IPS DF 4.7 (cell line): ENCODE measurements around the gene GNPAT.

ENCODE experiments used
- DNase-seq: peaks from one replicate; pipeline ENCODE4 v3.0.0-alpha.2; 2013; ENCODE audit warnings: low spot score; ENCODE audit errors: extremely low read depth

The GNPAT gene

DNA sequence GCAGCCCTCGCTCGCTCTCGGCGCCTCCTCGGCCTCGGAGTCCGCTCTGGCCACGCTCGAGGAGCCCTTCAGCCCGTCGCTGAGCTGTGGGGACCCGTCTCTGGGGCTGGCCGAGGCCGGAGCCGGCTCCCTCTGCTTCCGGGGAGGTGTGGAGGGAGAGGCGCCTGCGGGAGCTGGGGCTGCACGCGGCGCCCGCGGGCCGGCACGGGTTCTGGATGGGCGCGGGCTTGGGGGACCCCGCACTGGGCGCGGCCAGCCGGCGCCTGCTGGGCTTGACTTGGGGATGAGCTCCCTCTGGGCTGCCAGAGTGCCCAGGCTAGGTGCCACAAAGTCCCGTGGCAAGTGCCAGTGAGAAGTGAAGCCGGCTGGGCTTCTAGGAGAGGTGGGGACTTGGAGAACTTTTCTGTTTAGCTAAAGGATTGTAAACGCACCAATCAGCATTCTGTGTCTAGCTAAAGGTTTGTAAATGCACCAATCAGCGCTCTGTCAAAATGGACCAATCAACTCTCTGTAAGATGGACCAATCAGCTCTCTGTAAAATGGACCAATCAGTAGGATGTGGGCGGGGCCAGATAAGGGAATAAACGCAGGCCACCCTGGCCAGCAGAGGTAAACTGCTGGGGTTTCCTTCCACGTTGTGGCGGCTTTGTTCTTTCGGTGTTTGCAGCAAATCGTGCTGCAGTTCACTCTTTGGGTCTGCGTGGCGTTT lies 76.4 kb downstream of the GNPAT start:
- DNase-seq = no peak

DNA sequence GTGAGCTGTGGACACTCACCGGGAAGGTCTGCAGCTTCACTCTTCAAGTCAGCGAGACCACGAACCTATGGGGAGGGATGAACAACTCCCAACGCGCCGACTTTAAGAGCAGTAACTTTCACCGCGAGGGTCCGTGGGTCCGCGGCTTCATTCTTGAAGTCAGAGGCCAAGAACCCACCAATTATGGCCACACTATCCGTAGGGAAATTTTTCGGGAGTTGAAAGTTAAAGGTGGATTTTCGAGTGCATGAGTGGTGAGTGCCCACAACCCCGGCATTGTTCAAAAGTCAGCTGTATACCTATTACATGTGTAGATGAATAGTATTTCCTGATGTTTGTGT lies 77.0 kb downstream of the GNPAT start:
- no peak for DNase-seq

DNA sequence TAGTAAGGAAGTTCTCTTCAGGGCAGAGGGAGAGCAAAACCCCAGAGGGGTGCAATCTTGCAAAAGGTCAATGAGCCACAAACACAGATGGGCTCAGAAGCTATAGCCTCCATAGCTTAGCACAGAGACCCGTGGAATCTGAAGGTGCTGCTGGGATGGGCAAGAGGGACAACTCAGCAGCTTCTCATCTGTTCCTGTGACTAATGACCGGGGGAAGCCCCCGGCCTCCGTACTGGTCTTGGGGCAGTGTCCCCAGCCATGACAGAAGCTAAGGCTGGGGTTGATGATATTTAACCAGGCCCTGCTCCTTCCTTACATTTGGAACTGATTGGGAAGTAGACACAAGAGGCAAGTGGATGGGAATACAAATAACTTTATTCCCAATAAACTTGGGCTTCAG lies 77.6 kb downstream of the GNPAT start:
- DNase-seq = no peak

DNA sequence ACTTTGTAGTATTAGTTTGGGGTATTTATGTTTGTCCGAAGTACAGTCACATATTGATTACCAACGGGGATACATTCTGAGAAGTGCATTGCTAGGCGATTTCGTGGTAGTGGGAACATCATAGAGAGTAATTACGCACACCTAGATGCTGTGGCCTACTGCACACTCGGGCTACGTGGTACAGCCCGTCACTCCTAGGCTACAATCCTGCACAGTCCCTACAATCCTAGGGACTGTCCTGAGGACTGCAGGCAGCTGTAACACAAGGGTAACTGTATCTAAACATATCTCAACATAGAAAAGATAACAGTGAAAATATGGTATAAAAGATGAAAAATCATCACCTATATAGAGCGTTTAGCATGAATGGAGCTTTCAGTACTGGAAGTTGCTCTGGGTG lies 78.1 kb downstream of the GNPAT start:
- no peak for DNase-seq

DNA sequence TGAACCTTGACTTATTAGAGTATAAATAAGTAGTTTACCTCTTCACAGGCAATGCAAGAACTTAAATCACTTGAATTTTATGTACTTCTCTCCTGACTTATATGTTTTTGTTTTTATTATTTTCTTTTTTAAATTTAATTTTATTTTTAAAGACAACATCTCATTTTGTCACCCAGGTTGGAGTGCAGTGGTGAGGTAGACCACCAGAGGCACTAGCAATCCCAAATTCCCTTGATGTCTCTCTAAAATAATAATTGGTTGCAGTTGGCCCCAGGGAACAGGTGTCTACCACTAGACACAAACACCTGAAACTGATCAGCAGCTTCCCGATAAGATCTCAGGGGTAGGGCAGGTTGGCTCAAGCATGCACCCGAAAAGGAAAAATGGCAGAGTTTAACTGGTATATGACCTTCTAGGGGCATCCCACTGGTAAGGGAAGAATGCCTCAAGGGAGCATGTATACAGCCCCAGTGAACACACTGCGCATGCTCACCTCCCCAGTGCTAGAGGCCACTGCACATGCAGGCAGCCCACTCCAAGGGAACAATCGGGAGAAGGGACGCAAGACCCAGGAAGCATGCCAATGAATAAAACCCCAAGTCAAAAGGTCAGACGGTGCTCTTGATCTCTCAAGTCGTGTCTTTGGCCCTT lies 82.0 kb downstream of the GNPAT start:
- no peak for DNase-seq

DNA sequence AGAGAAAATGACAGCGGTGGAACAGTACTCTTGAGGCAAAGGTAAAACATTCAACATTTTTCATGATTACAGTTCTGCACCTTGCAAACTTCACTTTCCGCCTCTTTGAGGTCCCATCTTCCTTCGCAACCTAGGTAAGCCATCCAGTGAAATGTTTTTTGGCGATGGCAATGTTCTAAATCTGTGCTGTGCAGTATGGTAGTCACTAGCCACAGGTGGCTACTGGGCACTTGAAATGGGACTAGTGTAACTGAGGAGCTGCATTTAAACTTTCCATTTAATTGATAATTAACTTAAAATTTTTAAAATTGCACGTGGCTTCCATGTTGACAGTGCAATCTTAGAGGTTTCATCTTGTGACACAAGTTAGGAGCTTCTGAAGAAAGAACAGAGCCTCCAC lies 83.6 kb downstream of the GNPAT start:
- DNase-seq = no peak

DNA sequence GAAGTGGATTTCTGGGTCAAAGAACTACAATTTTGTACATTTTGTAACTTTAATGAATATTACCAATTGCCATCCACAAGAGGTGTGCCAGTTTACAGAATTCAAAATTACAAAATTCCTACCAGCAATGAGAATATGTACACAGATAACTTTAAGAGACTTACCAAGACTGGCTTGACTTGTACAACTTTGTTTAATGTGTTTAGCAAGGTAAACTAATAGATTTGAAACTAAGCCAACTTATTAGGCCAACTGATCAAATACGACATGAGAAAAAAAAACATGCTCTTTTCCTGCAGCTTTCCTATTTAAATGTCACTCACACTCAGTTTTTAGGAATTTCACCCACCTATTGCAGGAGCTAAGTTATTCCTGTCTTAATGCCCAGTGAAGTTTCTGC lies 85.2 kb downstream of the GNPAT start:
- no peak for DNase-seq
